ENCODE measurements around the gene OVAAL. TPM values are rescaled to one million over a fixed set of nuclear protein-coding genes. Genes with fewer than 3 reads are reported as not detected.
"Not testable (repeated sequence)": the region's sequence is repeated elsewhere in the genome, so short reads cannot be mapped to it uniquely, and the experiment has no call there.

Gene OVAAL
- total RNA-seq, 2 donors from 2014 or later: not detected

DNA sequence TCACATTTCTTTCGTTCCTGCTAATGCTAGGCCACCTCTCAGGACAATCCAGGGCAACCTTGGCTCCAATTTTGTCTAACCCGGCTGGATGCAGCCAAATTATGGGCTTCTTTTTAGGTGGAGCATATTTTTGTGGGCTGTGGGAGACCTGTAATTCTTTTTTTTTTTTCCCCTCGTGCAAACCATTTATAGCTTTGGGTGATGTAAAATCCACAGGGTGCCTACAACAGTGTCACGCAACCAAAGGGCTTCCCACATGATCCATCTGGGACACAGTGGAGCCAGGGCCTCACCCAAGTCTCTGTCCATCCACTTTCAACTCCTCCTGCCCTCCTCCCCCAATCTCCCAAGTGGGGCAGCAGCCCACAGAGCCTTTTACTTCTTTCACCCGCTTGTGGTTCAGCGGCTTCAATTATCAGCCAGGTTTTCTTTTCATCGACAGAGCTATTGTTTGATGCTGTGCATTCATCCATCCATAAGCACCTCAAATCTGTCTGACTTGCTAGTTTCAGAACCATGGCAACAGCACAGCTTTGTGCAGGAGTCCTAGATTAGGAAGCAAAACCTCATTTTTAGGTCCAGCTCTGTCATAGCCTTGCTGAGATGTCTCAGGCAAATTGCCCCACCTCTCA is 10.0 kb upstream of the OVAAL start:
- no peaks in the 10 kb centered on the region for H3K36me3 ChIP-seq
- no peak overlapping the region for H3K27ac ChIP-seq
- TF ChIP-seq, protein P1, sequence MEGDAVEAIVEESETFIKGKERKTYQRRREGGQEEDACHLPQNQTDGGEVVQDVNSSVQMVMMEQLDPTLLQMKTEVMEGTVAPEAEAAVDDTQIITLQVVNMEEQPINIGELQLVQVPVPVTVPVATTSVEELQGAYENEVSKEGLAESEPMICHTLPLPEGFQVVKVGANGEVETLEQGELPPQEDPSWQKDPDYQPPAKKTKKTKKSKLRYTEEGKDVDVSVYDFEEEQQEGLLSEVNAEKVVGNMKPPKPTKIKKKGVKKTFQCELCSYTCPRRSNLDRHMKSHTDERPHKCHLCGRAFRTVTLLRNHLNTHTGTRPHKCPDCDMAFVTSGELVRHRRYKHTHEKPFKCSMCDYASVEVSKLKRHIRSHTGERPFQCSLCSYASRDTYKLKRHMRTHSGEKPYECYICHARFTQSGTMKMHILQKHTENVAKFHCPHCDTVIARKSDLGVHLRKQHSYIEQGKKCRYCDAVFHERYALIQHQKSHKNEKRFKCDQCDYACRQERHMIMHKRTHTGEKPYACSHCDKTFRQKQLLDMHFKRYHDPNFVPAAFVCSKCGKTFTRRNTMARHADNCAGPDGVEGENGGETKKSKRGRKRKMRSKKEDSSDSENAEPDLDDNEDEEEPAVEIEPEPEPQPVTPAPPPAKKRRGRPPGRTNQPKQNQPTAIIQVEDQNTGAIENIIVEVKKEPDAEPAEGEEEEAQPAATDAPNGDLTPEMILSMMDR (IDR thresholded peaks at IDR 0.05): no peak
- ATAC-seq (ENCODE audit: insufficient number of reproducible peaks, low FRiP score, low read depth) (no peak), DNase-seq (ENCODE audit: low spot score) (no peak)
- H3K4me3 ChIP-seq: no peak overlapping the region
- H3K27me3 ChIP-seq (replicated peaks; ENCODE audit: insufficient read depth): no peaks in the 10 kb centered on the region
- H3K4me1 ChIP-seq (ENCODE audit: control insufficient read depth in 1 of 2, low read depth in 2 of 2): peaks cover 0 to 10% of the 10 kb centered on the region in 2 donors
- H3K9me3 ChIP-seq: no peaks in the 10 kb centered on the region

DNA sequence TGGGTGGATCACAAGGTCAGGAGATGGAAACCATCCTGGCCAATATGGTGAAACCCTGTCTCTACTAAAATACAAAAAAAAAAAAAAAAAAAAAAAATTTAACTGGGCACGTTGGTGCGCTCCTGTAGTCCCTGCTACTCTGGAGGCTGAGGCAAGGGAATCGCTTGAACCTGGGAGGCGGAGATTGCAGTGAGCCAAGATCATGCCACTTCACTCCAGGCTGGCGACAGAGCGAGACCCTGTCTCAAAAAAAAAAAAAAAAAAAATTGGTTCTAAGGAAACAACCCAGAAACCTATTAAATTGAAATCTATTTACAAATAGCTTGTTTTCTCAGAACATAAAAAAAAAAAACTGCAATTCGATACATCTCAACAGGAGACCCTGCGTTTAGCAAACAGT is 9.0 kb upstream of the OVAAL start:
- ATAC-seq (ENCODE audit: insufficient number of reproducible peaks, low FRiP score, low read depth); H3K4me3 ChIP-seq; H3K27me3 ChIP-seq (replicated peaks; ENCODE audit: insufficient read depth); H3K36me3 ChIP-seq; H3K4me1 ChIP-seq (ENCODE audit: control insufficient read depth in 1 of 2, low read depth in 2 of 2); DNase-seq (ENCODE audit: low spot score); H3K27ac ChIP-seq; H3K9me3 ChIP-seq: not testable (repeated sequence)

DNA sequence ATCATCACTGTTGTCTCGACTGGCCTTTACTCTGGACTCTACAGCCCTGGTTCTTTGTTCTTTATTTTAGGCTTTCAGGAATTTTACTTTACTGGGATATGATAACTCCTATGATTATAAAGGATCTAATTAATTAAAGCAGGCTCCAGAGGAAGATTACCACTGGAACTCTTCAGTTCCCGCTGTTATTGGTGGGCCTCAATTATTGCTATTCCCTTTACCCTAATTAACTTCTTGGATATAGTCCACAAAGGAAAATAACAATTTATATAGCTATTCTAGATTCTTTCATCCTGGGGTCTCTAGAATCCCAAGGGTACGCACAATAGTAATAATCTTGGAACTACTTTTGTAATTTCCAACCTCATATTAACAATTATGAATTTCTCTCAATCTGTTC is 8.5 kb upstream of the OVAAL start:
- no peak overlapping the region for H3K27ac ChIP-seq
- no peaks in the 10 kb centered on the region for H3K27me3 ChIP-seq (replicated peaks; ENCODE audit: insufficient read depth)
- no peaks in the 10 kb centered on the region for H3K4me1 ChIP-seq (ENCODE audit: control insufficient read depth in 1 of 2, low read depth in 2 of 2)
- H3K4me3 ChIP-seq: no peak overlapping the region
- H3K9me3 ChIP-seq: no peaks in the 10 kb centered on the region
- DNase-seq (ENCODE audit: low spot score): no peak
- ATAC-seq (ENCODE audit: insufficient number of reproducible peaks, low FRiP score, low read depth): no peak
- TF ChIP-seq, protein P1 (IDR thresholded peaks at IDR 0.05): no peak
- H3K36me3 ChIP-seq: no peaks in the 10 kb centered on the region

DNA sequence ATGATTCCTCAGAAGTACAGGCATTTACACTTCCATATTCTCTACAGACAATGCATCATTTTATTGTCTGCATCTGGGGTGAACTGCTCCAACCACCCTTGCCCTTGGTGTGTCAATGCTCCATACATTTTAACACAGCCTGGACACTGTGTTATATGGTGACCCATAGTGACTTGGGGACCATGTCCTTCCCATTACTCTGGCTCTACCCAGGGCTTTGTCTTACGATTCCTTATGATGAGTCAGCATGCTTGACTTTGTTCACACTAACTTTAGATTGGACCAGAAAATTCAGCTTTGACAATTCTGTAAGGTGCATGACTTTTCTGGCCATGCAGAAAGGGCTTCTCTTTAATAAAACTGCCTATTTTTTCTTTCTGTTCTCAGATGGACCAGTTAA is 6.8 kb upstream of the OVAAL start:
- H3K36me3 ChIP-seq: no peaks in the 10 kb centered on the region
- H3K9me3 ChIP-seq: no peaks in the 10 kb centered on the region
- DNase-seq (ENCODE audit: low spot score): no peak
- H3K4me1 ChIP-seq (ENCODE audit: control insufficient read depth in 1 of 2, low read depth in 2 of 2): no peaks in the 10 kb centered on the region
- no peak for ATAC-seq (ENCODE audit: insufficient number of reproducible peaks, low FRiP score, low read depth)
- no peaks in the 10 kb centered on the region for H3K27me3 ChIP-seq (replicated peaks; ENCODE audit: insufficient read depth)
- TF ChIP-seq, protein P1 (IDR thresholded peaks at IDR 0.05): no peak
- no peak overlapping the region for H3K4me3 ChIP-seq
- H3K27ac ChIP-seq: no peak overlapping the region

DNA sequence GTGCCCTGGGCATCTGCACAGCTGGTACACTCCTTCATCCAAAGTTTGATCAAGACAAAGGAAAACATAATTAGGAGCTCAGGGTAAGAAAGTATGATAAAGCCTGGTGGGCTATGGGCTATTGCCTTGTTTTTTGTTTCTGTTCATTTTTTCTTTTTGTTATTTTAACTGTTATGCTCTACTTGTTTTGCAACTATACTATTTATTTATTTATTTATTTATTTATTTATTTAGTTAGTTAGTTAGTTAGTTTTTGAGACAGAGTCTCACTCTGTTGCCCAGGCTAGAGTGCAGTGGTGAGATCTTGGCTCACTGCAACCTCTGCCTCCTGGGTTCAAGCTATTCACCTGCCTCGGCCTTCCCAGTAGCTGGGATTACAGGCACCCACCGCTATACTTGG is 5.7 kb upstream of the OVAAL start:
- not testable (repeated sequence) for ATAC-seq (ENCODE audit: insufficient number of reproducible peaks, low FRiP score, low read depth); H3K27me3 ChIP-seq (replicated peaks; ENCODE audit: insufficient read depth); H3K4me3 ChIP-seq; H3K27ac ChIP-seq; H3K9me3 ChIP-seq; DNase-seq (ENCODE audit: low spot score); H3K36me3 ChIP-seq; H3K4me1 ChIP-seq (ENCODE audit: control insufficient read depth in 1 of 2, low read depth in 2 of 2)

DNA sequence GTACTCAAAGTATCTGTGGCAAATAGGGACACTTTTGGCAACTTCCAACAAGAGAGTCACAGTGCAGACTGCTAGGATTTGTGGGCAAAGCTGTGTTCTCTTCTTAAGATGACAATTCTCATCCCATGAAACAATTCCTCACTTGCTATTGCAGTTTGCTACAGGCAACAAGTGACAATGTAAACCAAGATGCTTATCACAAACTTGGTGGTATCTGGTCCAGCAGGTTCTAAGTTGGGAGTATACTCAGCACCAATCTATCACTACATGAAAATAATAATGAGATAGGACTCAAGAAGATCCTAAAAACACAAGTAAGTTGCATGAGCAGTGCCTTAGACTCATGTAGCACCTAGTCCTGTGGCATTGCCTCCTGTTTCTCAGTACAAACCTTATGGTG is 3.4 kb upstream of the OVAAL start:
- Histone ChIP-seq H3K4me1 (ENCODE audit: control insufficient read depth in 1 of 2, low read depth in 2 of 2) (peaks cover 7 to 8% of the 10 kb centered on the region in 2 donors), H3K27me3 (replicated peaks; ENCODE audit: insufficient read depth) (no peaks in the 10 kb centered on the region), H3K4me3 (no peak overlapping the region), H3K9me3 (no peaks in the 10 kb centered on the region), H3K27ac (no peak overlapping the region), H3K36me3 (no peaks in the 10 kb centered on the region)
- TF ChIP-seq, protein P1 (IDR thresholded peaks at IDR 0.05): no peak
- no peak for ATAC-seq (ENCODE audit: insufficient number of reproducible peaks, low FRiP score, low read depth)
- no peak for DNase-seq (ENCODE audit: low spot score)

All from thoracic aorta (tissue), 2 donors.